HG03442 (cell line): ENCODE data around the gene GAMT.
"Not testable (repeated sequence)": the region's sequence is repeated elsewhere in the genome, so short reads cannot be mapped to it uniquely, and the experiment has no call there.

Experiments
- ATAC-seq: cut with Tn5 transposase; IDR thresholded peaks from one replicate; pipeline ENCODE4 v1.9.1; 2021; ENCODE audit warnings: mild to moderate bottlenecking, moderate library complexity; ENCODE audit not compliant: unreplicated experiment

Gene GAMT

GRCh38 chr19:1434040-1434366, 32.7 kb upstream of the GAMT start:
- no peak for ATAC-seq

- ATAC-seq, result no peak
Observed at GRCh38 chr19:1433119-1434039, 32.0 kb upstream of the GAMT start.

DNA sequence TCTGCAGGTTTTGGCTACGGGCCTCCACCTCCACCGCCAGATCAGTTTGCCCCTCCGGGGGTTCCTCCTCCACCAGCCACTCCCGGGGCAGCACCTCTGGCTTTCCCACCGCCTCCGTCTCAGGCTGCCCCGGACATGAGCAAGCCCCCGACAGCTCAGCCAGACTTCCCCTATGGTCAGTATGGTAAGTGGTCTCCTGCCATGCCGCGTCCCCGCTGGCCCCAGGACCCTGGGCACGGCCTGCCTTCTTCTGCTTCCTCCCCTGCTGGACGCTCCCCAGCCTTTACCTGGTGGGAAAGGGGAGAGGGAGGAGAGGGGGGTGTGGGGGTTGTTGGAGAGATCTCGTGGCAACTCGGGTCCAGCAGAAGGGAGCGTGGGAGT, 31.2 kb upstream of the GAMT start:
- no peak for ATAC-seq

GRCh38 chr19:1431759-1432506, 30.6 kb upstream of the GAMT start:
- ATAC-seq, result no peak

- ATAC-seq, result no peak
Observed at GRCh38 chr19:1430246-1430645, 28.9 kb upstream of the GAMT start.

GRCh38 chr19:1429750-1430149, 28.4 kb upstream of the GAMT start:
- ATAC-seq, result no peak

GRCh38 chr19:1428738-1429391, 27.5 kb upstream of the GAMT start:
- no peak for ATAC-seq

GRCh38 chr19:1427221-1427920, 26.0 kb upstream of the GAMT start:
- no peak for ATAC-seq

DNA sequence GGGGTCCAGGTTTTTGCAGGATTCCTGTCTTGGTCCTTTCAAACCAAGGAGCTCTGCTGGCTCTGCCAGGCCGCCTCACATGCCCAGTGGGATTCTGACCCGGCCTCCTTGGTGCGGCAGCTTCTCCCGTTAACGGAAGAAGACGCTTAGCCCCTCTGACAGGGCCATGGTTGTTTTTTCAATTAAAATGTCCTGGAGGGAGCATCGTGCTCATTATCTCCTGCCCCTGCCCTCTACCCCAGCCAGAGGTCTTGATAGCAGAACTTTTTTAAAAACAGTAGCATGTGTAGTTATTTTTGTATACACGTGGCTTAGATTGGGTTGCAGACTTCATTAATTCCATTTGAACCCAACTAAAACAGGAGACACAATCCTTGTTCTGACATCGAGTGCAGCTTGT, 25.4 kb upstream of the GAMT start:
- no peak for ATAC-seq

DNA sequence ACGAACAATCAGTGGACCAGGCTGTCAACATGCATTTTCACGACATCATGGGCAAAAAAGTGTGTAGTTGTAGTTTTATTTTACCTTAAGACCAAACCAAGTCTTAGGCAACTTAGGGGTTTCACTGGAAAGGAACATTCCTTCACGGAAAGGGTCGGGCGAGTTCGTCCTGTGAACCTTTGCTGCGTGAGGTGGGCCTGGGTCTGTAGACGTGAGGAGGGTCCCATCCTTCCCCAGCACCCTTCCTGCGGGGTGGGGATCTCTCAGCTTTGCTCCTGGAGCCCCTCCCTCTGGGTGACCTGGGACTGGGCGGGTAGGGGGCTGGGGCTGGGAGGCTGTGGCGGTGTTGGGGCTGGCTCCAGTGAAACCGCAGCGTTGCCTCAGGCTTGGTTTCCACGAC, 24.6 kb upstream of the GAMT start:
- ATAC-seq, result no peak

DNA sequence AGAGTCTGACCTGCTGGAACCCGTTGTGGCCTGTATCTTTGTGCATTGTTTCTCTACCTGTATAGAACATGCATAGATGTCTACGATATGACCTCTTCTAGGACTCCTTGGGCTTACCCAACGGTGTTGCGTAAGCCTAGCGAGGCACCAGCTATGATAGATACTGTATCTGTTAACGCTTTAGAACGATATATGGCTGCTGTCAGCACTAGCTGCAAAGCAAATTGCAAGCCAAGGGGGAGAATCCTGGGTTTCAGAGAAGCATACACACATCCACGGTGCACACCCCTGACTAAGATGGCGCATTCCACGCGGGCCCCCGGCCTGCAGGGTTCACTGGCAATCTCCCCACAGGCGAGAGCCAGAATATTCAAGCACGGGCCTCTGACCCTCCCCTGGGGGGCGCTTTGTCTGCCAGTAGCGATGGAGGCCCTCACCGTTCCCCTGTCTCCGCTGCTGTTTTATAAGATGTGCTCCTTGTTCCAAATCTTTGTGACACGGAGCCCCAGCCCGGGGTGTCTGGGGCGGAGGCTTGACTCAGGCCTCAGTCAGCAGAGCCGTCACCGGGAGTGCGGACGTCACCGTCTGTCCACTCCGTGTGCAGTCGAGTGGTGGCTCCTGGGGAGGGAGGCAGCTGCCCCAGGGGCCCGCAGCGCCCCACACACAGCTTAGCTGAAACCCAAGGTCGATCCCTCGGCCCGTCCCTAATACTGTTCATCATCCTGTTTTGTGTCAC, 23.9 kb upstream of the GAMT start:
- no peak for ATAC-seq

GRCh38 chr19:1424192-1424955, 23.0 kb upstream of the GAMT start:
- ATAC-seq, result no peak

DNA sequence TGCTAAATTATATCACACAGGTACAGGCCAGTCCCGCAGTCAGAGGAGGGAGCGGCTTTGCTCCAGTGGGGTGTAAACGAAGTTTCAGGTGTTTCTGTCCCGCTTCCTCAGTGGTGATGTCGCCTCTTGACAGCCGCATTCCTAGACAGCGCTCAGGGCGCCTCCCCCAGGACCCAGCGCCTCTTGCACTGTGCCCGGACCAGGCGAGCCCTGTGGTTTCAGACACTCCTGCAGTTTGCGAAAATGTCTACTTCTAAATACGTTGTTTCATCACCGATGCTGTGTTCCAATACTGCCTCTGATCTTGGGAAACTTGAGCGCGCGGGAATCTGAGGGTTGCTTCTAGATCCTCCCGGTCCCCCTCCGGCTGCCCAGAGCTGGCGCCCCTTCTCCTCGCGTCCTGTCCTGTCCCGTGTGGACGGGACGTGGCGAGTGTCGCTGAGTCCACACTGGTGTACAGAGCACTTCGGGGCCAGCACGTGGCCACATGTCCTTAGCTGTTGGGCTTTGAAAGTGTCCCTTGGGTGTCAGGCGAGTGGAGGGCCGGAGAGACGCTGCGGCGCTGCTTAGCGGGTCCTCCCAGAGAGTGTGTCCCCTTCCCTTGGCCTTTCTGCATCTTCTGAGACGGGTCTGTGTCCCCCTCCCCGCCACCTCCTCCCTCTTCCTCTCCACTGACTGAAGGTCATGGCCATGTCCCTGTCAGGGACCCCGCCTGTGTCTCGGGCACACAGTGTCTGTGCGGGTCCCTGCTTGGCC, 22.3 kb upstream of the GAMT start:
- ATAC-seq, result no peak

GRCh38 chr19:1422943-1423342, 21.6 kb upstream of the GAMT start:
- no peak for ATAC-seq

GRCh38 chr19:1422360-1422759, 21.0 kb upstream of the GAMT start:
- no peak for ATAC-seq

DNA sequence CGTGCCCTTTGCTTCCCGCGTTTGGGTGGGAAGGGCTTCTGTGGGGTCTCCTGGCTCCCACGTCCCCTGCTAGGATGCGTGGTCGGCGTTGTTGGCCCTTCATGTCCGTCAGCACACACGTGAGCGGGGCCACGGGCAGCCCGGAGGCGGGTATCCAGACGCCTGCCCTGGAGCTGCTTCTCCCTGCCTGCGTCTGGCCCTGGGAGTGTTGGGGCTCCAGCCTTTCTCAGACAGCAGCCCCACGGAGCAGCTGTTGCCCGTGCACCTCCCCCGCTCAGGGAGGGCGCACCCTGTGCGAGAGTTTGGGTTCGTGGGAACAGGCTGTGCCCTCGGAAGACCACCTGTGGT, 20.6 kb upstream of the GAMT start:
- no peak for ATAC-seq

DNA sequence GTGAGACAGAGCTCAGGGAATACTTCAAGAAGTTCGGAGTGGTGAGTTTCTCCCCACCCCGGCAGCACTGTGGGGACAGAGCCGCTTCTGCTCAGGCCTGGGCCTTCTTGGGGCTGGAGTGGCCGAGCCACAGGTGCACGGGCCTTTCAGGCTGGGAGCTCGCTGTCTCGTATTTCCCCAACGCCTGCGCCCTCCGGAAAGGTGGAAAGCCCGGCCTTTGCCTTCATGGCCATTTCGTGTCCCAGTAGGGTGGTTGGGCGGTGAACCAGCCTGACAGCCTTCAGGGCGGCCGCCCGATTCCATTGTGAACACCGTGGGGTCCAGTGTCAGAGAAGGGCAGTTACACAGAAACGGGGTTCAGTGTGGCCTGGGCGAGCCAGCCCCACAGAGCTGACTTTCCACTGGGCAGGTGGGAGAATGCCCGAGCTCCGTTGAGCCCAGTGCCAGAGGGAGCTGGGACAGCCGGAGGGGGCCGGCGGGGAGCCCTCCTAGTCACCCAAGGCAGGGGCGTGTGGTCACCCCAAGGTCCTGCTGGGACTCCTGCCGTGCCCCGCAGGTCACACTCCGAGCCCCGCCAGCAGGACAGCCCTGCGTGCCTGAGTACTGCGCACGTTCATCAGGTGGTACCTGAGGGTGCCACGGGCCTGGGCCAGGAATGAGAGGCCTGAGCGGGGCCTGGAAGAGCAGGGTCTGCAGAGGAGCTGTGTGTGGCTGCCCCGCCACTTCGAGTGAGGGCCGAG, 20.0 kb upstream of the GAMT start:
- no peak for ATAC-seq

GRCh38 chr19:1420590-1420989, 19.2 kb upstream of the GAMT start:
- ATAC-seq, result no peak

GRCh38 chr19:1420085-1420484, 18.7 kb upstream of the GAMT start:
- ATAC-seq, result not testable (repeated sequence)
